ENCODE measurements around the gene FBXL2.

Gene FBXL2

GRCh38 chr3:33277193-33277882 is at the start of gene FBXL2:
Gene FBXL2, plus strand, starts transcription at chr3:33277442. Its CDS starts 71 bp downstream, at chr3:33277513.
- peak; percentile 24 for DNase-seq (ENCODE audit: insufficient read length, low spot score)
- no peak for FAIRE-seq

- DNase-seq (ENCODE audit: insufficient read length, low spot score) (no peak), FAIRE-seq (no peak)
These were observed 48.2 kb upstream of the FBXL2 start for GRCh38 chr3:33229066-33229465.

GRCh38 chr3:33229947-33230346 is 47.3 kb upstream of the FBXL2 start:
- DNase-seq (ENCODE audit: insufficient read length, low spot score) = no peak
- FAIRE-seq = no peak

GRCh38 chr3:33231756-33232465 is 45.3 kb upstream of the FBXL2 start:
- DNase-seq (ENCODE audit: insufficient read length, low spot score) (no peak), FAIRE-seq (no peak)

- FAIRE-seq = no peak
- DNase-seq (ENCODE audit: insufficient read length, low spot score) = no peak
These were observed 43.4 kb upstream of the FBXL2 start for GRCh38 chr3:33233884-33234283.

GRCh38 chr3:33236005-33236404 is 41.2 kb upstream of the FBXL2 start:
- DNase-seq (ENCODE audit: insufficient read length, low spot score) (no peak), FAIRE-seq (no peak)

GRCh38 chr3:33237439-33237838 is 39.8 kb upstream of the FBXL2 start:
- FAIRE-seq (no peak), DNase-seq (ENCODE audit: insufficient read length, low spot score) (no peak)

- FAIRE-seq (no peak), DNase-seq (ENCODE audit: insufficient read length, low spot score) (no peak)
These were observed 38.3 kb upstream of the FBXL2 start for GRCh38 chr3:33238923-33239322.

GRCh38 chr3:33240261-33240660 is 37.0 kb upstream of the FBXL2 start:
- DNase-seq (ENCODE audit: insufficient read length, low spot score) (no peak), FAIRE-seq (no peak)

GRCh38 chr3:33246786-33247185 is 30.5 kb upstream of the FBXL2 start:
- no peak for FAIRE-seq

GRCh38 chr3:33250712-33251111 is 26.5 kb upstream of the FBXL2 start:
- FAIRE-seq (no peak), DNase-seq (ENCODE audit: insufficient read length, low spot score) (no peak)

More at GRCh38 chr3:33246786-33247185, 30.5 kb upstream of the FBXL2 start:
- DNase-seq (ENCODE audit: insufficient read length, low spot score) = no peak

GRCh38 chr3:33256249-33256648 is 21.0 kb upstream of the FBXL2 start:
- DNase-seq (ENCODE audit: insufficient read length, low spot score) (no peak), FAIRE-seq (no peak)

- no peak for DNase-seq (ENCODE audit: insufficient read length, low spot score)
- FAIRE-seq = no peak
These were observed 17.1 kb upstream of the FBXL2 start for GRCh38 chr3:33260104-33260503.

- FAIRE-seq = no peak
- no peak for DNase-seq (ENCODE audit: insufficient read length, low spot score)
These were observed 7.9 kb upstream of the FBXL2 start for GRCh38 chr3:33269385-33269784.

- no peak for FAIRE-seq
- no peak for DNase-seq (ENCODE audit: insufficient read length, low spot score)
These were observed 5.9 kb upstream of the FBXL2 start for GRCh38 chr3:33271324-33271723.

- no peak for FAIRE-seq
These were observed 3.6 kb upstream of the FBXL2 start for GRCh38 chr3:33273628-33274027.

GRCh38 chr3:33278163-33278562 is 921 bp downstream of the FBXL2 start:
- no peak for DNase-seq (ENCODE audit: insufficient read length, low spot score)
- no peak for FAIRE-seq

More at GRCh38 chr3:33273628-33274027, 3.6 kb upstream of the FBXL2 start:
- no peak for DNase-seq (ENCODE audit: insufficient read length, low spot score)

GRCh38 chr3:33287672-33288282 is 10.5 kb downstream of the FBXL2 start:
- no peak for FAIRE-seq
- DNase-seq (ENCODE audit: insufficient read length, low spot score) = no peak

- DNase-seq (ENCODE audit: insufficient read length, low spot score) = no peak
These were observed 22.3 kb downstream of the FBXL2 start for GRCh38 chr3:33299395-33300081.

GRCh38 chr3:33312361-33312760 is 35.1 kb downstream of the FBXL2 start:
- no peak for DNase-seq (ENCODE audit: insufficient read length, low spot score)
- FAIRE-seq = no peak

More at GRCh38 chr3:33299395-33300081, 22.3 kb downstream of the FBXL2 start:
- no peak for FAIRE-seq

GRCh38 chr3:33313331-33313730 is 36.1 kb downstream of the FBXL2 start:
- DNase-seq (ENCODE audit: insufficient read length, low spot score) (no peak), FAIRE-seq (no peak)
